KMS-11 (cell line): ENCODE results near the gene PER3.

Experiments
- H2AFZ ChIP-seq: fragments of 200-600 bp; sonication (generic); 2 replicates; pipeline ENCODE4 v1.6.1; 2016; ENCODE audit warnings: antibody characterized with exemption, mixed run types, low read depth
- H3K27ac ChIP-seq: fragments of 200-600 bp; sonication (generic); 2 replicates; pipeline ENCODE4 v1.6.1; 2016; ENCODE audit warnings: mild to moderate bottlenecking, mixed run types
- H3K27me3 ChIP-seq: fragments of 200-600 bp; sonication (generic); 2 replicates; pipeline ENCODE4 v1.6.1; 2017; ENCODE audit warnings: mild to moderate bottlenecking, low read depth, mixed run types, moderate library complexity; ENCODE audit not compliant: insufficient read depth
- H3K36me3 ChIP-seq: fragments of 200-600 bp; sonication (generic); 2 replicates; pipeline ENCODE4 v1.6.1; 2017; ENCODE audit warnings: mild to moderate bottlenecking, mixed run types; ENCODE audit not compliant: insufficient read depth
- H3K4me1 ChIP-seq: fragments of 200-600 bp; sonication (generic); 2 replicates; pipeline ENCODE4 v1.6.1; 2016; ENCODE audit warnings: mild to moderate bottlenecking, low read depth, mixed run types; ENCODE audit not compliant: poor library complexity, severe bottlenecking
- H3K4me2 ChIP-seq: fragments of 200-600 bp; sonication (generic); 2 replicates; pipeline ENCODE4 v1.7.0; 2016; ENCODE audit warnings: mild to moderate bottlenecking, mixed run types
- H3K4me3 ChIP-seq: fragments of 200-600 bp; sonication (generic); IDR thresholded peaks from 2 replicates; pipeline ENCODE4 v1.6.1; 2017; ENCODE audit warnings: low read depth, low read length, mixed read lengths; ENCODE audit not compliant: insufficient read depth
- H3K79me2 ChIP-seq: fragments of 200-600 bp; sonication (generic); 2 replicates; pipeline ENCODE4 v1.6.1; 2016; ENCODE audit warnings: low read depth, mixed run types; ENCODE audit not compliant: insufficient read depth
- H3K9ac ChIP-seq: fragments of 200-600 bp; sonication (generic); 2 replicates; pipeline ENCODE4 v1.6.1; 2016; ENCODE audit warnings: mild to moderate bottlenecking, mixed run types
- H4K20me1 ChIP-seq: fragments of 200-600 bp; sonication (generic); 2 replicates; pipeline ENCODE4 v1.6.1; 2016; ENCODE audit warnings: mild to moderate bottlenecking, mixed run types; ENCODE audit not compliant: insufficient read depth
- TF ChIP-seq, protein P1 (sequence below): fragments of 200-600 bp; sonication (generic); conservative IDR thresholded peaks from 2 replicates; pipeline ENCODE4 v1.6.1; 2017; ENCODE audit warnings: low read depth, mild to moderate bottlenecking, antibody characterized with exemption, low read length, moderate library complexity, mixed read lengths

Gene PER3

DNA sequence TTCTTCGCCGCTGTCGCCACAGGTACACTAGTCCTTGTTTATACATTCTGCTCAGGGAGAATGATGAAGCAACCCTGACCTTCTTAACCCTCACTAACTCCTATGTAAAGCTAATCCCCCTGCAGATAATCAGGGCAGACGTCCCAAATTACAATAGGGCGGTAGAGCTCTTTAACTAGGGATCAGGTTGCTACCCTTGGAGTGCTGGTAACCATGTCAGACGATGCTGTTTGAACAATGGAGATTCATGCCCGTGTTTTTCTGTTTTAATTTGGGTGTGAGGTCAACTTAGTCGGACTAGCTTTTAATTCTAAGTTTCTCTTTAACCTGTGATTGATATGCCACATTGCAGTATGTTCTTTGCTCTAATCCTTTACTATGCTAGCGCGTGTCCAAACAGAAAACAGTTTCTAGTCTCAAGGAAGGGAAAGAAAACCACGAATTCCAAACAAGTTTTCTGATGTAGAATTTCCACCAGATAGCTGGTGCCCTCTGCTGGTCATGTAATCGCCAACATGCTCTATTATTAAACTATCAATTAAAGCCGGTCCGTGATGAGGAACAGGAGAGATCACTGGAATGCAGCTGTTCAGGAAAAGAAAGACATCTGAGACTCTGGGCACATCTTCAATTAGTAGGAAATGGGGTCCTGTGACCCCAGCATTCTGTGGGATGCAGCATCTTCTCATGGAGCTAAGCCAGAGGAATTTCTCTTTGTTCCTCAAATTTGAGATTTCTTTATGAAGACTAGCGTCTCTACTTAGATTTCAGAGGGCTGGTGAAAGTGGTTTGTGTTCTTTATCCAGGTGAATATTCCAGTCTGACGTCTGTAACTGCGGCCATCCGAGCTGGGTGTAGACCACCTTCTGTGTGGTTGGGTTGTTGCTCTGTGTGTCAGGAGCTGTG is 31.3 kb upstream of the PER3 start:
- no peak overlapping the region for H3K4me3 ChIP-seq
- H3K4me2 ChIP-seq, result no peak overlapping the region
- peak overlapping the region; percentile 21; the same call in 1 of the 2 replicates for H2AFZ ChIP-seq
- H3K4me1 ChIP-seq, result no peaks in the 10 kb centered on the region
- no peaks in the 10 kb centered on the region for H3K27me3 ChIP-seq
- no peaks in the 10 kb centered on the region for H3K36me3 ChIP-seq
- no peak overlapping the region for H3K27ac ChIP-seq
- no peaks in the 10 kb centered on the region for H3K79me2 ChIP-seq
- no peak overlapping the region for H3K9ac ChIP-seq
- no peaks in the 10 kb centered on the region for H4K20me1 ChIP-seq
- TF ChIP-seq, protein P1, sequence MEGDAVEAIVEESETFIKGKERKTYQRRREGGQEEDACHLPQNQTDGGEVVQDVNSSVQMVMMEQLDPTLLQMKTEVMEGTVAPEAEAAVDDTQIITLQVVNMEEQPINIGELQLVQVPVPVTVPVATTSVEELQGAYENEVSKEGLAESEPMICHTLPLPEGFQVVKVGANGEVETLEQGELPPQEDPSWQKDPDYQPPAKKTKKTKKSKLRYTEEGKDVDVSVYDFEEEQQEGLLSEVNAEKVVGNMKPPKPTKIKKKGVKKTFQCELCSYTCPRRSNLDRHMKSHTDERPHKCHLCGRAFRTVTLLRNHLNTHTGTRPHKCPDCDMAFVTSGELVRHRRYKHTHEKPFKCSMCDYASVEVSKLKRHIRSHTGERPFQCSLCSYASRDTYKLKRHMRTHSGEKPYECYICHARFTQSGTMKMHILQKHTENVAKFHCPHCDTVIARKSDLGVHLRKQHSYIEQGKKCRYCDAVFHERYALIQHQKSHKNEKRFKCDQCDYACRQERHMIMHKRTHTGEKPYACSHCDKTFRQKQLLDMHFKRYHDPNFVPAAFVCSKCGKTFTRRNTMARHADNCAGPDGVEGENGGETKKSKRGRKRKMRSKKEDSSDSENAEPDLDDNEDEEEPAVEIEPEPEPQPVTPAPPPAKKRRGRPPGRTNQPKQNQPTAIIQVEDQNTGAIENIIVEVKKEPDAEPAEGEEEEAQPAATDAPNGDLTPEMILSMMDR, result peak; percentile 95

DNA sequence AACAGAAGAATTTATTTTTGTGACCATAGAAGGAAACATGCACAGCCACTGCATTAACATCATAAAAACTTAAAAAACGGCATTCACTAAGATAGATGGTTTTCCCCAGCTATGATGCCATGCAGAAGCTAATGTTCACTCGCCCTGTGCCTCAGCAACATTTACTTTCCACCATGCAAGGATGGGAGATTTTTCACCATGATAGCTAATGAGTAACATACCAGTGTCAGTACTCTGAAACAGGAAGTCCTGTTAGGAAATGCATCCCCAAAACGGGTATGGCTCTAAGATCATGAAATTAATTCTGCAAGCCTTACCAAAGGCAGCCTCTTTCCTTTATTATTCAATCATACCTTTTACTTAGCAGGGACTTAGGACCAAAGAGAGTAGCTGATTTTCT is 30.4 kb upstream of the PER3 start:
- no peaks in the 10 kb centered on the region for H3K4me1 ChIP-seq

DNA sequence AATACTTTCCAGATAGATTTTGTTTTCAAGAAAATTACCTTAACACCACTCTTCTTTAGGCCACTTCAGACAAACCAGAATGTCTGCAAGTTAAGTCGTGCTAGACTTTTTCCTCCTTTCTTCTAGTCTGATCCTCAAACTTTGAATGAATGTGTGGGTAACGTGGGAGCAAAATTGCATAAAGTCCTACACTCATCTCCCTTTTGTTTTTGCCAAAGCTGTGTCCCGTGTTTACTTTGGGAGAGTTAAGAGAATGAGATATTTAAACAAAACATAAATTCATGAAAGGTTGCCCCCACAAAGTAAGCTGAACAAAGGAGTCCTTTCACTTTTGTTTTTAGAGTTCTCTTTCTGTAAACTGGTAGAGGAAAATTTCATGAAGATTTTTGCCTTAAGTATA is 29.9 kb upstream of the PER3 start:
- Histone ChIP-seq H3K4me2 (no peak overlapping the region), H4K20me1 (no peaks in the 10 kb centered on the region), H3K4me3 (no peak overlapping the region), H3K36me3 (no peaks in the 10 kb centered on the region), H3K4me1 (no peaks in the 10 kb centered on the region), H3K9ac (no peak overlapping the region), H3K79me2 (no peaks in the 10 kb centered on the region), H3K27ac (no peak overlapping the region), H3K27me3 (no peaks in the 10 kb centered on the region), H2AFZ (no peak overlapping the region)
- TF ChIP-seq, protein P1, result no peak

More for the DNA sequence above, 30.4 kb upstream of the PER3 start:
- Histone ChIP-seq H3K4me3 (no peak overlapping the region), H2AFZ (no peak overlapping the region), H3K4me2 (no peak overlapping the region), H3K27ac (no peak overlapping the region), H3K9ac (no peak overlapping the region), H4K20me1 (no peaks in the 10 kb centered on the region), H3K36me3 (no peaks in the 10 kb centered on the region), H3K79me2 (no peaks in the 10 kb centered on the region), H3K27me3 (no peaks in the 10 kb centered on the region)
- TF ChIP-seq, protein P1, result no peak

DNA sequence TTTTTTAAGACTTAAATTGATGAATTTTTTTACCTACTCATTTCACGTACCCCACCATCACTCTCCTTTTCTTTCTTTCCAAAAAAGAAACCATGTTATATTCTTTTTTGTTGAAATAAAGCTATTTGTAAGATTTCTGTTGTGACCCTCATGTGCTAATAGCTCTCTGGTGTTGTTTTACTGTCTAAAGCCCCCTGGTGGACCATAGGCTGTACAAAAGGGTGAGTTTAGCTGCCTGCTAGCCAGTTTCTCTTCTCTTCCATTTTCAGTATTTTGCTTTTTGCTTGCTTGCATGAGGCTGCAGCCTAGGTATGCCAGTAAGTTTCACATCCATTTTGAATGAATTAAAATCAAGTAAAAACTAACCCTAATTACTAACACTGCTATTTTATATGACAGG is 28.6 kb upstream of the PER3 start:
- Histone ChIP-seq H4K20me1 (no peaks in the 10 kb centered on the region), H3K79me2 (no peaks in the 10 kb centered on the region), H3K27ac (no peak overlapping the region), H3K9ac (no peak overlapping the region), H3K27me3 (no peaks in the 10 kb centered on the region), H2AFZ (no peak overlapping the region), H3K4me2 (no peak overlapping the region), H3K36me3 (no peaks in the 10 kb centered on the region), H3K4me3 (no peak overlapping the region), H3K4me1 (no peaks in the 10 kb centered on the region)
- TF ChIP-seq, protein P1, result no peak; the same call in 1 of the 2 replicates
